Kidney epithelial cell (primary cell): ENCODE results near the gene NEK7. TPM values are rescaled to one million over a fixed set of nuclear protein-coding genes. Genes with fewer than 3 reads are reported as not detected.

Experiments
- DNase-seq: peaks from one replicate; pipeline ENCODE4 v3.0.0-alpha.2; 2010; ENCODE audit warnings: low read depth
- H3K27me3 ChIP-seq: 2 replicates; pipeline ENCODE4 v1.6.0; 2011; ENCODE audit warnings: low read length; ENCODE audit not compliant: control insufficient read depth, insufficient read depth
- H3K36me3 ChIP-seq: 2 replicates; pipeline ENCODE4 v1.5.1; 2011; ENCODE audit warnings: low read length; ENCODE audit not compliant: control insufficient read depth, insufficient read depth
- H3K4me3 ChIP-seq: 2 replicates; pipeline ENCODE4 v1.5.1; 2011; ENCODE audit warnings: low read depth, mild to moderate bottlenecking, control low read depth, low read length
- total RNA-seq: library from RNA; depleted of rRNA; stranded (reverse); fragments of >200 nt; gene quantifications from 2 replicates; pipeline ENCODE4 v1.2.3, GENCODE V29; 2015
- TF ChIP-seq, protein P1 (sequence below): IDR thresholded peaks from 2 replicates; pipeline ENCODE4 v1.5.1; 2011; ENCODE audit warnings: mild to moderate bottlenecking, moderate library complexity, low read length, control low read depth, inconsistent platforms; ENCODE audit not compliant: insufficient read depth, poor library complexity, severe bottlenecking

NEK7 gene
- total RNA-seq, 1 donor from 2014 or later: 27.7 TPM

DNA sequence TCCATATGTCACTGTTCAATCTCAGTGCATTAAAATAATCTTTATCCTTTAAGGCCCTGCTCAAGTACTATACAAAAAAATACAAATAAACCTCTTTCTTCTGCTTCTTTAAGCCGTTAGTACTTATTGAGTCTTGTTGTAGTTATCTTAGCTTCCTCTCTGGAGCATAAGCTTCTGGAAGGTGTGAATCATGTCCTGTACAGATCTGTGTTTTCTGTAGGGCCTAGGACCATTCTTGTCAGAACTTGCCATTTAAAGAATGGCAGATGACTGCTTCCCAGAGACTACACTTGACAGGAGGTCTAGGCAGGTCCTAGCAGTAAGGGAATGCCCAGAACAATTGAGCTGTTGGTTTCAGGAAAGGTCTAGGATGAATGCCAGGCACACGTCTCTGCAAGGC is 12.9 kb downstream of the NEK7 start:
- Histone ChIP-seq H3K27me3 (no peaks in the 10 kb centered on the region), H3K4me3 (no peak overlapping the region), H3K36me3 (no peaks in the 10 kb centered on the region)
- TF ChIP-seq, protein P1, sequence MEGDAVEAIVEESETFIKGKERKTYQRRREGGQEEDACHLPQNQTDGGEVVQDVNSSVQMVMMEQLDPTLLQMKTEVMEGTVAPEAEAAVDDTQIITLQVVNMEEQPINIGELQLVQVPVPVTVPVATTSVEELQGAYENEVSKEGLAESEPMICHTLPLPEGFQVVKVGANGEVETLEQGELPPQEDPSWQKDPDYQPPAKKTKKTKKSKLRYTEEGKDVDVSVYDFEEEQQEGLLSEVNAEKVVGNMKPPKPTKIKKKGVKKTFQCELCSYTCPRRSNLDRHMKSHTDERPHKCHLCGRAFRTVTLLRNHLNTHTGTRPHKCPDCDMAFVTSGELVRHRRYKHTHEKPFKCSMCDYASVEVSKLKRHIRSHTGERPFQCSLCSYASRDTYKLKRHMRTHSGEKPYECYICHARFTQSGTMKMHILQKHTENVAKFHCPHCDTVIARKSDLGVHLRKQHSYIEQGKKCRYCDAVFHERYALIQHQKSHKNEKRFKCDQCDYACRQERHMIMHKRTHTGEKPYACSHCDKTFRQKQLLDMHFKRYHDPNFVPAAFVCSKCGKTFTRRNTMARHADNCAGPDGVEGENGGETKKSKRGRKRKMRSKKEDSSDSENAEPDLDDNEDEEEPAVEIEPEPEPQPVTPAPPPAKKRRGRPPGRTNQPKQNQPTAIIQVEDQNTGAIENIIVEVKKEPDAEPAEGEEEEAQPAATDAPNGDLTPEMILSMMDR: no peak
- no peak for DNase-seq

DNA sequence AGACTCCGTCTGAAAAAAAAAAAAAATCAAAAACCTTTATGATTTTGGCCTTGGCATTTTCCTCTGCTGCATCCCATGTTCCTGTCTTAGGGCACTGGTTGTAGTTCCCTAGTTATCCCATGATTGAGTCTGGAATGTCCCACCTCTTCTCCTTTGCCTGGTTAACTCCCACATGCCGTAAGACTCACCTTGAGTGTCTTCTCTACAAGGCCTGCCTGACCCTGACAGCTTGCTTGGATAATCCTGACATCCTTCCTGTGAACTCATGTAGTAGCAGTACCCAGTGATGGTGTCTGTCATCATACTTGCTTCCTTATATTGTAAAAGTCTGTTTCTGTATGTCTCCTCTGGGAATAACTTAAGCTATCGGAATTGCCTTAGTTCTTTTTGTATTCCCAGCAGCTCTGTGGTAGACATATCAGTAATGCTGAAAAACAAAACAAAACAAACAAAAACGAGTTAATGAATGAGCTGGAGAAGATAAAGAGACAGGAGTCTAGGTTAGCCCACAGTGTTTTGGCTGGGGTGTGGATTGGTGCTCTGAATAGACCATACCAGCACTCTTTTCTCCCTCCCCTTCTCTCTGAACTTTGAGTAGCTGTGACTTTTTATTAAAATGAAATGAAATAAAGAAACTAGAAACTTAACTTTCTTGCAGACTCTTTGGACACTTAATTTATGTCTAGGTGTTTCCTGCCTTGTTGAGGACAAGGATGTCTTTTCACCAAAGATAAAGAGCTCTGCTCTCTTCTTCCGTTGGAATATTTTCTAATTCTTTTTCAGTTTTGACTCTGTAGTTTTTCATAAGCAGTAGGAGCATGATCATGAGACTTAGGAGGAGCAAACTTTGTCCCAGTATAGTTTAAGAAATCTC is 15.1 kb downstream of the NEK7 start:
- TF ChIP-seq, protein P1: no peak
- no peak overlapping the region for H3K4me3 ChIP-seq
- no peak for DNase-seq
- no peaks in the 10 kb centered on the region for H3K27me3 ChIP-seq
- H3K36me3 ChIP-seq: no peaks in the 10 kb centered on the region

DNA sequence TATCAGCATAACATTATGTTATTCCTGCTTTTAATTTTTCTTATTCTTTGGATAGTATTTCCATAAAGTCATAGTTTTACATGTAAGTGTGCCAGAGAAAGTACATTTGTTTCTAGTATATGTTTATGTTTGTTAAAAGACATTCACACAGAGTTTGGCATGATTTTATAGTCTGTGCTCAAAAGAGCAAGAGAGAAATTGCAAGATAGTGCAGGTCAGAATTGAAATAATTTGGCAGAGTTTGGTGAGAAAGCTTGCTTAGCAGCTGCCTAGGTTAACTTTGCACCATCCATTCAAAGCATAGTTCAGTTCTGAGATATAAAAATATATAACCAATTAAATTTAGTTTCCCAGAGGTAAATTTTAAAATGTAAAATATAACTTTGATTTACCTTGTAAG is 17.0 kb downstream of the NEK7 start:
- no peaks in the 10 kb centered on the region for H3K27me3 ChIP-seq
- H3K4me3 ChIP-seq: no peak overlapping the region
- no peaks in the 10 kb centered on the region for H3K36me3 ChIP-seq
- DNase-seq: no peak
- TF ChIP-seq, protein P1: no peak

DNA sequence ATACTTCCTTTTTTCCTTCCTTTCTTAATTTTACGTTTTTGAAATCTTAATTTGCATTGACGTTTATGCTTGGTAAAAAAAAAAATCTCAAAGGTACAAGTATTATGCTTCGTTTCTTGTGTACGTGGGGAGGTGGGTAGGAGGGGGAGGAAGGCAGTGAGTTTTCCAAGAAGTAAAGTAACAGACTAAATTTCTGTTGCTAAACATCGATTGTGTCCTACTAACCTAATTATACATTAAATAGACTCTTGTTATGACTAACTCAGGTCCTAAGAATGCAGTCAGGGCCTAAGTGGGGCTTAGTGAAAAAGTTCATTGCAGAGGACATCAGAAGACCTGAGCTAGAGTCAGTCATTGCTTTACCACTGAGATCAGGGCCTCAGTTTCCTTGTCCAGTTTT is 17.5 kb downstream of the NEK7 start:
- Histone ChIP-seq H3K4me3 (no peak overlapping the region), H3K27me3 (no peaks in the 10 kb centered on the region), H3K36me3 (no peaks in the 10 kb centered on the region)
- no peak for DNase-seq
- TF ChIP-seq, protein P1: no peak

DNA sequence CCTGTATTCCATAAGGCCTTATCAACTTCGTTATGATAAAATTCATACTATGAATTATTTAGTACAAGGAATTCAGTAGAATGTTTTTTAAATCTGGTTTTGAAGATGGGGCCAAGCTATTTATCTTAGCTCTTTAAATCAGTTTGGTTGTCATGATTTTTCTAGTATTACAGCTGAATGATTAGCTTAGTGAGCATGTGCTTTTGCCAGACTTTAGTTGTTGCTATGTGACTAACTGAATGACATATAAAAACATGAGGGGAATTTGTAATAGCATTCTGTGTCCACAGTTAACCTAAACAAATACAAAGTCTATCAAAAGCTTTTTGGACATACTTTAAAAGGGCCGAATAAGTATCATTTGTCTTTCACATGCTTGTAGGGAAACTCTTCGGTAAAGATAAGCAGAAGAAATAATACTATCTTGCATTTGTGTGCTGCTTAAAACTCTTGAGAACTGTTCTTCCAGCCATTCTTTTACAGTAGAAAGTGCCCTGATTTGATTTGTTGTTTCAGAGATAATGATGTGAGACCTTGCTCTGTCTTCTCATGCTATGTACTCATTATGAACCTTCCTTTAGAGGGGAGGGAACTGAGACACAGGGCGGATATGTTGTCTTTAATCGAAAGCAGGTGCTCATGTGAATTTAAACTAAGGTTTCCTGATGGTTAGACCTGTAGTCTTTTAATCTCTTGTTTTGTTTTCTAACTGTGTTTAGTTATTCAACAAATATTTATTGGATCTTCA is 18.8 kb downstream of the NEK7 start:
- DNase-seq: no peak
- TF ChIP-seq, protein P1: no peak
- no peaks in the 10 kb centered on the region for H3K36me3 ChIP-seq
- no peak overlapping the region for H3K4me3 ChIP-seq
- no peaks in the 10 kb centered on the region for H3K27me3 ChIP-seq
